GM21528 (cell line): ENCODE measurements around the gene PTPRN2.

ENCODE experiments used
- ATAC-seq: cut with Tn5 transposase; IDR thresholded peaks from one replicate; pipeline ENCODE4 v1.9.1; 2021; ENCODE audit warnings: mild to moderate bottlenecking, moderate library complexity; ENCODE audit not compliant: unreplicated experiment, low FRiP score

The PTPRN2 gene

GRCh38 chr7:157614457-157615020 lies 973.1 kb downstream of the PTPRN2 start:
- ATAC-seq, result no peak

GRCh38 chr7:157613575-157614322 lies 973.9 kb downstream of the PTPRN2 start:
- ATAC-seq, result no peak

GRCh38 chr7:157612664-157613561 lies 974.7 kb downstream of the PTPRN2 start:
- no peak for ATAC-seq

GRCh38 chr7:157612009-157612663 lies 975.5 kb downstream of the PTPRN2 start:
- no peak for ATAC-seq

- no peak for ATAC-seq
These were observed 976.3 kb downstream of the PTPRN2 start for GRCh38 chr7:157611341-157611740.

GRCh38 chr7:157610671-157611295 lies 976.8 kb downstream of the PTPRN2 start:
- ATAC-seq, result no peak

GRCh38 chr7:157609932-157610640 lies 977.5 kb downstream of the PTPRN2 start:
- ATAC-seq, result no peak

GRCh38 chr7:157609516-157609915 lies 978.1 kb downstream of the PTPRN2 start:
- ATAC-seq, result no peak

GRCh38 chr7:157607218-157607617 lies 980.4 kb downstream of the PTPRN2 start:
- ATAC-seq, result no peak

- ATAC-seq, result no peak
These were observed 981.5 kb downstream of the PTPRN2 start for GRCh38 chr7:157606140-157606539.

DNA sequence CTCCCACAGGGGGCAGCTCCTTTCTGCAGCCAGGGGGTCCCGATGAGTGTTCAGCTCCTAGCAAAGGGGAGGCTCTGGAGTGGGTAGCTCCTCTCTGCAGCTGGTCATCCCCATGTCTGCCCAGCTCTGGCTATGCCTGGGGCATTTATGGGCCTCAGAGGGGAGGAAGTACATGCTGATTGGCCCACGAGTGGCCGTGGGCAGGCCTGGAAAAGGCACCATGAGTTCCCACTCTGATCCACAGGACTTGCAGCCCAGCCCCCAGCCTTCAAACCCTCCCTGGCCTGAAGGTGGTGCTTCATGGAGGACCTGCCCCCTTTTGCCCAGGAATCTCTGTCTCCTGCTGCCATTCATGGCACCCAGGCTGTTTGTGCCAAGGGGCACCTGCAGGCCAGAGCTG lies 982.0 kb downstream of the PTPRN2 start:
- no peak for ATAC-seq

DNA sequence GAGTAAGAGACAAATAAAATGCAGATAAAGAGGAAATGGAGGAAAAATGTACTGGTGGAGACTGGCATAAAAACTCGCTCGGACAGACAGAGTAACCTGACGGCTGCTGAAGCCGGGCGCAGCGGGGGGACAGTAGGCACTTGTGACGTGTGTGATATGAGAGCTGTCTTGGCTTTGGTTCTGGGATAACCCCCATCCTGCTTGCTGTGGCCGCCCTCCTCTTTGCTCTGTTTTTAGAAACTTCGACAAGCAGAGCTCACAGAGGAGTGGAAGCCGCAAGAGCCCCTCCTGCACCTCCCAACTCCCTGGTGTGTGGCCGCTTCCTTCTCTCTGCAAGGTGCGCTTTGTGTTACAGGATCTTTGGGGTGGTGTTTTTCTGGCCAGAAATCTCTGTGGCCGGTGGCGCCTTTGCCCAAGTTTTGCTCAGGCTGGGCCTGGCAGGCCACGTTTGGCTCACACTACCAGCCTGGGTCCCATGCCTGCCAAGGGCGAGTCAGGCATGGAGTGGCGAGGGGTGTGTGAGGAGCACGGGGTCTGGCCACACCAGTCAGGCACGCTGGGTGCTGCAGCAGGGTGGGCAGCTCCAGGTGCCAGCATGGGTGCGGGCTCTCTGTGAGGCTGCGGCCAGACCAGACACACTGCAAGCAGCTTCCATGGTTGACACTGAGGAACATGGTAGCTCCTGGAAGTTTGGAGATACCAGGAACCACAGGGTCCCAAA lies 982.8 kb downstream of the PTPRN2 start:
- ATAC-seq, result no peak

DNA sequence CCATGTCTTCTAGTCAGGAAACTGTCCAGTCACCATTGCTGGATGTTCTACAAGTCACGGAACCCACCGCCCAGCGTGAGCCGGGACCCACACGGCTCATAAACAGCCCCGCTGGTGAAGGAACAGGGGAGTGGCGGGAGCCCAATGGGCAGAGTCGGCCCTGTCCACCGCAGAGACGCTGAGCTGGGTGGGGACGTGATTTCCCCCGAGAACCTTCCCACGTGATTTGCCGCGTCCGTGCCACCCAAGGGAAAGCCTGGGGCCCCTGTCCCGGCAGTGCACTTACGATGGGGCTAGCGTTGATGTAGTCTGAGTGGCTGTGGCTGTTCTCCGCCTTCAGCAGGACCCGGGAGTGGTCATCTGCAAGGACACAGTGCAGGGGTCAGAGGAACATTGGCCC lies 983.9 kb downstream of the PTPRN2 start:
- no peak for ATAC-seq

GRCh38 chr7:157603005-157603404 lies 984.6 kb downstream of the PTPRN2 start:
- no peak for ATAC-seq

DNA sequence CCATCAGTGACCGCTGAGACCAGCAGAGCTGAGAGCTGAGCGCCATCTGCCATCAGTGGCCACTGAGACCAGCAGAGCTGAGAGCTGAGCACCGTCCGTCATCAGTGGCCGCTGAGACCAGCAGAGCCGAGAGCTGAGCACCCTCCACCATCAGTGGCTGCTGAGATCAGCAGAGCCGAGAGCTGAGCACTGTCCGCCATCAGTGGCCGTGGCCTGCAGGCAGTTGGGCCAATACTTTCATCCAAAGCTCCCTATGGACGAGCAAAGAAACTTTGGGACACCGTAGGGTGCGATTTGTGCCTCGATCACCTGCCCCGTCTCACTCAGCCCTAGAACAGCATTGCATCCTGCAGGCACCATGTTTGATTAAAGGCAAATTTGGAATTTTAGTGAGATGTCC lies 985.0 kb downstream of the PTPRN2 start:
- ATAC-seq, result no peak

- no peak for ATAC-seq
These were observed 985.5 kb downstream of the PTPRN2 start for GRCh38 chr7:157602156-157602555.

- no peak for ATAC-seq
These were observed 986.1 kb downstream of the PTPRN2 start for GRCh38 chr7:157601530-157601929.

DNA sequence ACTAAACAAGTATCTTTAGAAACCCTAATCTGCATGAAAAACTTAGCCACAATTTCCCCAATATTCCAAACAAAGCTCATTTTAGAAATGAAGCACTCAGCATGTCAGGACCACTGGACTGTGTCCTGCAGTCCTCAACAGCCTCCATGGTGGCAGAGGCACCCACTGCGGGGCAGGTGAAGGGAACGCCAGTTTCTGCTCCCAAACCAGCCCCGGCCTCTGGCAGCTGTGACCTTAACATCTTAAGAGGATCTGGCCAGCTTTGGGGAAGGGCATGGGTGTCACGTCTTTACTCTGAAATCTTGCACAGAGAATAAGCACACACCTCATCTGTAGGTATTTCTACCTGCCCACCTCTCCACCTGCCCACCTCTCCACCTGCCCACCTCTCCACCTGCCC lies 988.1 kb downstream of the PTPRN2 start:
- ATAC-seq, result no peak

- ATAC-seq, result no peak
These were observed 990.1 kb downstream of the PTPRN2 start for GRCh38 chr7:157597562-157597961.
